ENCODE data around the gene COL13A1.
A peak's percentile ranks its signal among the peaks of the same experiment; 100 is the strongest.

The COL13A1 gene

GRCh38 chr10:69907517-69907916 lies 105.8 kb downstream of the COL13A1 start:
- no peak for TF ChIP-seq JUND (IDR thresholded peaks at IDR 0.05; ENCODE audit: low read depth)
- no peak for DNase-seq (ENCODE audit: low read depth in 1 of 2, low spot score in 1 of 2)
- in situ Hi-C loops (cut with HindIII; ENCODE audit: low pct_unique_long_range_greater_than_20kb, low sequenced_read_pairs) = no loop called here

- no peak for DNase-seq (ENCODE audit: low read depth in 1 of 2, low spot score in 1 of 2)
- in situ Hi-C loops (cut with HindIII; ENCODE audit: low pct_unique_long_range_greater_than_20kb, low sequenced_read_pairs) = no loop called here
- no peak for TF ChIP-seq JUND (IDR thresholded peaks at IDR 0.05; ENCODE audit: low read depth)
These were observed 106.4 kb downstream of the COL13A1 start for GRCh38 chr10:69908124-69908523.

GRCh38 chr10:69910561-69910960 lies 108.9 kb downstream of the COL13A1 start:
- DNase-seq (ENCODE audit: low read depth in 1 of 2, low spot score in 1 of 2) = no peak
- TF ChIP-seq JUND (IDR thresholded peaks at IDR 0.05; ENCODE audit: low read depth) = no peak
- in situ Hi-C loops (cut with HindIII; ENCODE audit: low pct_unique_long_range_greater_than_20kb, low sequenced_read_pairs) = no loop called here

- DNase-seq (ENCODE audit: low read depth in 1 of 2, low spot score in 1 of 2) = peak; percentile 23 to 25
- in situ Hi-C loops (cut with HindIII; ENCODE audit: low pct_unique_long_range_greater_than_20kb, low sequenced_read_pairs) = no loop called here
- TF ChIP-seq JUND (IDR thresholded peaks at IDR 0.05; ENCODE audit: low read depth) = no peak
These were observed 110.2 kb downstream of the COL13A1 start for GRCh38 chr10:69911613-69912528.

- in situ Hi-C loops (cut with HindIII; ENCODE audit: low pct_unique_long_range_greater_than_20kb, low sequenced_read_pairs) = no loop called here
- no peak for DNase-seq (ENCODE audit: low read depth in 1 of 2, low spot score in 1 of 2)
- TF ChIP-seq JUND (IDR thresholded peaks at IDR 0.05; ENCODE audit: low read depth) = no peak
These were observed 110.9 kb downstream of the COL13A1 start for GRCh38 chr10:69912589-69912988.

GRCh38 chr10:69913606-69914382 lies 112.1 kb downstream of the COL13A1 start:
- TF ChIP-seq JUND (IDR thresholded peaks at IDR 0.05; ENCODE audit: low read depth) = no peak
- DNase-seq (ENCODE audit: low read depth in 1 of 2, low spot score in 1 of 2) = no peak
- in situ Hi-C loops (cut with HindIII; ENCODE audit: low pct_unique_long_range_greater_than_20kb, low sequenced_read_pairs) = no loop called here

GRCh38 chr10:69914398-69915214 lies 112.9 kb downstream of the COL13A1 start:
- no peak for TF ChIP-seq JUND (IDR thresholded peaks at IDR 0.05; ENCODE audit: low read depth)
- DNase-seq (ENCODE audit: low read depth in 1 of 2, low spot score in 1 of 2) = peak; percentile 57 to 58
- in situ Hi-C loops (cut with HindIII; ENCODE audit: low pct_unique_long_range_greater_than_20kb, low sequenced_read_pairs) = no loop called here

GRCh38 chr10:69915215-69915560 lies 113.5 kb downstream of the COL13A1 start:
- no peak for TF ChIP-seq JUND (IDR thresholded peaks at IDR 0.05; ENCODE audit: low read depth)
- in situ Hi-C loops (cut with HindIII; ENCODE audit: low pct_unique_long_range_greater_than_20kb, low sequenced_read_pairs) = no loop called here
- no peak for DNase-seq (ENCODE audit: low read depth in 1 of 2, low spot score in 1 of 2)

GRCh38 chr10:69916118-69916517 lies 114.4 kb downstream of the COL13A1 start:
- TF ChIP-seq JUND (IDR thresholded peaks at IDR 0.05; ENCODE audit: low read depth) = no peak
- DNase-seq (ENCODE audit: low read depth in 1 of 2, low spot score in 1 of 2) = no peak
- in situ Hi-C loops (cut with HindIII; ENCODE audit: low pct_unique_long_range_greater_than_20kb, low sequenced_read_pairs) = no loop called here

- in situ Hi-C loops (cut with HindIII; ENCODE audit: low pct_unique_long_range_greater_than_20kb, low sequenced_read_pairs) = no loop called here
- DNase-seq (ENCODE audit: low read depth in 1 of 2, low spot score in 1 of 2) = no peak
- TF ChIP-seq JUND (IDR thresholded peaks at IDR 0.05; ENCODE audit: low read depth) = no peak
These were observed 116.3 kb downstream of the COL13A1 start for GRCh38 chr10:69918036-69918435.

GRCh38 chr10:69919250-69919649 lies 117.5 kb downstream of the COL13A1 start:
- no peak for TF ChIP-seq JUND (IDR thresholded peaks at IDR 0.05; ENCODE audit: low read depth)
- no peak for DNase-seq (ENCODE audit: low read depth in 1 of 2, low spot score in 1 of 2)
- in situ Hi-C loops (cut with HindIII; ENCODE audit: low pct_unique_long_range_greater_than_20kb, low sequenced_read_pairs) = no loop called here

GRCh38 chr10:69925111-69925510 lies 123.4 kb downstream of the COL13A1 start:
- DNase-seq (ENCODE audit: low read depth in 1 of 2, low spot score in 1 of 2) = no peak
- in situ Hi-C loops (cut with HindIII; ENCODE audit: low pct_unique_long_range_greater_than_20kb, low sequenced_read_pairs) = no loop called here
- no peak for TF ChIP-seq JUND (IDR thresholded peaks at IDR 0.05; ENCODE audit: low read depth)
